Measurements from ENCODE around the gene FRMD4A. TPM values are rescaled to one million over a fixed set of nuclear protein-coding genes. Genes with fewer than 3 reads are reported as not detected.

Gene FRMD4A
- total RNA-seq, 1 experiment from 2014 or later: 51.1 TPM

GRCh38 chr10:13705526-13706174 lies 625.1 kb downstream of the FRMD4A start:
- peak; percentile 75 for DNase-seq (ENCODE audit: low read depth)

- no peak for DNase-seq (ENCODE audit: low read depth)
Measured at GRCh38 chr10:13704964-13705363, 625.8 kb downstream of the FRMD4A start.

- peak; percentile 51 for DNase-seq (ENCODE audit: low read depth)
Measured at GRCh38 chr10:13703997-13704536, 626.7 kb downstream of the FRMD4A start.

- DNase-seq (ENCODE audit: low read depth): peak; percentile 77
Measured at GRCh38 chr10:13703101-13703818, 627.5 kb downstream of the FRMD4A start.

- DNase-seq (ENCODE audit: low read depth): peak; percentile 82
Measured at GRCh38 chr10:13701157-13701919, 629.4 kb downstream of the FRMD4A start.

GRCh38 chr10:13700473-13701144 lies 630.1 kb downstream of the FRMD4A start:
- DNase-seq (ENCODE audit: low read depth): peak; percentile 81

- peak; percentile 41 for DNase-seq (ENCODE audit: low read depth)
Measured at GRCh38 chr10:13699216-13699615, 631.5 kb downstream of the FRMD4A start.

- DNase-seq (ENCODE audit: low read depth): peak; percentile 69
Measured at GRCh38 chr10:13698217-13698616, 632.5 kb downstream of the FRMD4A start.

GRCh38 chr10:13696071-13696470 lies 634.7 kb downstream of the FRMD4A start:
- no peak for DNase-seq (ENCODE audit: low read depth)

GRCh38 chr10:13695588-13695987 lies 635.1 kb downstream of the FRMD4A start:
- no peak for DNase-seq (ENCODE audit: low read depth)

GRCh38 chr10:13693783-13694700 lies 636.7 kb downstream of the FRMD4A start:
- DNase-seq (ENCODE audit: low read depth): no peak

GRCh38 chr10:13690281-13690825 lies 640.4 kb downstream of the FRMD4A start:
- no peak for DNase-seq (ENCODE audit: low read depth)

GRCh38 chr10:13686331-13686752 lies 644.4 kb downstream of the FRMD4A start:
- DNase-seq (ENCODE audit: low read depth): peak; percentile 23

GRCh38 chr10:13685885-13686284 lies 644.8 kb downstream of the FRMD4A start:
- peak; percentile 66 for DNase-seq (ENCODE audit: low read depth)

GRCh38 chr10:13684806-13685482 lies 645.8 kb downstream of the FRMD4A start:
- DNase-seq (ENCODE audit: low read depth): peak; percentile 38

- peak; percentile 96 for DNase-seq (ENCODE audit: low read depth)
Measured at GRCh38 chr10:13684252-13684791, 646.4 kb downstream of the FRMD4A start.

GRCh38 chr10:13683017-13683416 lies 647.7 kb downstream of the FRMD4A start:
- no peak for DNase-seq (ENCODE audit: low read depth)

- peak; percentile 34 for DNase-seq (ENCODE audit: low read depth)
Measured at GRCh38 chr10:13681960-13682359, 648.8 kb downstream of the FRMD4A start.

GRCh38 chr10:13681528-13681927 lies 649.2 kb downstream of the FRMD4A start:
- no peak for DNase-seq (ENCODE audit: low read depth)
